ENCODE results near the gene TNPO3. TPM values are rescaled to one million over a fixed set of nuclear protein-coding genes. Genes with fewer than 3 reads are reported as not detected.

TNPO3 gene
- total RNA-seq, 2 experiments from 2014 or later: 17.1 to 18.7 TPM

DNA sequence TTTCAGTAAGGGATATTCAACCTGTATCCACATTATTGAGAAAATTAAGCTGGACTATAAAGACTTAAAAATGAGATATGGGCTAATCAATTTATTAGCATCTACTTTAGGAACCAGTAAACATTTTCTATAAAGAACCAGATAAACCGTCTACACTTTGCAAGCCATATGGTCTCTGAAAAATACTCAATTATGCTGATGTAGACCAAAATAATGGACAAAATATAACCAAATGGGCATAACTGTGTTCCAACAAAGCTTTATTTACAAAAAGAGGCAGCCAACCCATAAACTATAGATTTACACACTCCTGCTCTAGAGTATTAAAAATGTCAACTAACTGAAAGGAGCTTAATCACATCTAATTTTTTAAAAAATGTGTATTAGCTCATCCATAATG is 42.3 kb downstream of the TNPO3 start:
- peaks cover 71% of the 10 kb centered on the region for H3K36me3 ChIP-seq (ENCODE audit: insufficient read depth, low read length)
- Mint-ChIP-seq H3K9me3 (no peaks in the 10 kb centered on the region), H3K27me3 (no peaks in the 10 kb centered on the region), H3K4me3 (no peak overlapping the region), H3K36me3 (ENCODE audit: low read depth) (peaks cover 83% of the 10 kb centered on the region), H3K4me1 (ENCODE audit: low read depth) (peaks cover 28% of the 10 kb centered on the region), H3K27ac (no peak overlapping the region)
- ChIA-PET POLR2A (interaction anchor here (0.6 to 1.1 kb wide), 2 partner anchors 42 to 83 kb away, joined by 3 to 4 read pairs; partner anchors contain the start of gene TNPO3), CTCF (no interaction called here)
- no peaks in the 10 kb centered on the region for H3K9me3 ChIP-seq (ENCODE audit: control insufficient read depth in 1 of 2, insufficient read depth in 1 of 2, low read length in 2 of 2)
- H3K27me3 ChIP-seq (ENCODE audit: control insufficient read depth in 1 of 2, insufficient read depth in 2 of 2, low read length in 2 of 2): no peaks in the 10 kb centered on the region
- no peak for ATAC-seq (ENCODE audit: poor library complexity)
- peaks cover 3% of the 10 kb centered on the region for H3K4me1 ChIP-seq (ENCODE audit: insufficient read depth, low read length)
- H3K4me3 ChIP-seq (ENCODE audit: low read length): no peak overlapping the region
- TF ChIP-seq CTCF (IDR thresholded peaks at IDR 0.05): no peak
- DNase-seq: no peak
- no peak overlapping the region for H3K27ac ChIP-seq (ENCODE audit: low read depth in 1 of 2, low read length in 2 of 2)
- intact Hi-C loops (cut with DNase I, micrococcal nuclease): loop anchor here in 1 of 2 experiments (10.0 kb wide), 1 partner anchor 82 kb away; no protein-coding TSS in a partner anchor

DNA sequence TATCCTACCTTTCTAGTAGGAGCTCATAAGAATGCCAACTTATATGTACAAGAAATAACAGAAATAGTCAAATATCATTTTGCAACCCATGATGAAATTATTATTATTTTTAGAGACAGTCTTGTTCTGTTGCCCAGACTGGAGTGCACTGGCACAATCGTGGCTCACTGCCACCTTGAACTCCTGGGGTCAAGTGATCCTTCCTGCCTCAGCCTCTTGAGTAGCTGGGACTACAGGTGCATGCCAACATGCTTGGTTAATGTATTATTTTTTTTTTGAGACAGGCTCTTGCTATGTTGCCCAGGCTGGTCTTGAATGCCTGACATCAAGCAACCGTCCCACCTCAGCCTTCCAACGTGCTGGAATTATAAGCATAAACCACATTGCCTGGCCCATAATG is 44.8 kb downstream of the TNPO3 start:
- ChIA-PET POLR2A (interaction anchor here (0.5 kb wide), 1 partner anchor 427 kb away, joined by 3 read pairs; no protein-coding TSS in a partner anchor), CTCF (interaction anchor here (2.4 kb wide), 1 partner anchor 81 kb away, joined by 9 read pairs; no protein-coding TSS in a partner anchor)
- Histone ChIP-seq H3K27me3 (ENCODE audit: control insufficient read depth in 1 of 2, insufficient read depth in 2 of 2, low read length in 2 of 2) (no peaks in the 10 kb centered on the region), H3K36me3 (ENCODE audit: insufficient read depth, low read length) (peaks cover 54% of the 10 kb centered on the region), H3K9me3 (ENCODE audit: control insufficient read depth in 1 of 2, insufficient read depth in 1 of 2, low read length in 2 of 2) (no peaks in the 10 kb centered on the region), H3K4me1 (ENCODE audit: insufficient read depth, low read length) (peaks cover 3% of the 10 kb centered on the region), H3K27ac (ENCODE audit: low read depth in 1 of 2, low read length in 2 of 2) (no peak overlapping the region), H3K4me3 (ENCODE audit: low read length) (no peak overlapping the region)
- H3K27me3 Mint-ChIP-seq: no peaks in the 10 kb centered on the region
- no peak overlapping the region for H3K4me3 Mint-ChIP-seq
- no peak for TF ChIP-seq CTCF (IDR thresholded peaks at IDR 0.05)
- no peak overlapping the region for H3K27ac Mint-ChIP-seq
- ATAC-seq (ENCODE audit: poor library complexity) (no peak), DNase-seq (no peak)
- peaks cover 29% of the 10 kb centered on the region for H3K4me1 Mint-ChIP-seq (ENCODE audit: low read depth)
- H3K36me3 Mint-ChIP-seq (ENCODE audit: low read depth): peaks cover 89% of the 10 kb centered on the region
- H3K9me3 Mint-ChIP-seq: no peaks in the 10 kb centered on the region
- intact Hi-C loops (cut with DNase I, micrococcal nuclease): loop anchor here in 1 of 2 experiments (10.0 kb wide), 1 partner anchor 85 kb away; no protein-coding TSS in a partner anchor

DNA sequence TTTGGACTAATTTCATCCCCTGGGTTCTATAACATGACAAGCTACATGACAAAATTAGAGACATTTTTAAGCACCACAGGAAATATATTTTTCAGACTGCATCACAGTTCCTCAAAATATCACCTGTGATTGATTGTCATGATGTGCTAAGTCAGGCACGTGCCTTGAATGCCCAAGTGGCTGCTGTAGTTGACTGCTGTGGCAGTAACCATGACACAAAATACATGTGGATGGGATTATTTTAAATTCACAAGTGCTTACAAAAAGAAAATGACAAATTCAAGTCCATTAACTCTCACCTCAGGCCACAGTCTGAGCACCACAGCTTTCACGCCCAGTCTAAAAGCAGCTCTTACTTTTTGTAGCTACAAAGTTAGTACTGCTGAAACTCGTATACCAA is 45.5 kb downstream of the TNPO3 start:
- ChIA-PET CTCF (interaction anchor here (2.4 kb wide), 1 partner anchor 82 kb away, joined by 9 read pairs; no protein-coding TSS in a partner anchor), POLR2A (interaction anchor here (0.5 kb wide), 1 partner anchor 426 kb away, joined by 3 read pairs; no protein-coding TSS in a partner anchor)
- H3K4me3 Mint-ChIP-seq: no peak overlapping the region
- H3K4me1 Mint-ChIP-seq (ENCODE audit: low read depth): peaks cover 29% of the 10 kb centered on the region
- no peak for TF ChIP-seq CTCF (IDR thresholded peaks at IDR 0.05)
- DNase-seq (no peak), ATAC-seq (ENCODE audit: poor library complexity) (no peak)
- no peaks in the 10 kb centered on the region for H3K27me3 Mint-ChIP-seq
- peaks cover 54% of the 10 kb centered on the region for H3K36me3 ChIP-seq (ENCODE audit: insufficient read depth, low read length)
- no peaks in the 10 kb centered on the region for H3K9me3 ChIP-seq (ENCODE audit: control insufficient read depth in 1 of 2, insufficient read depth in 1 of 2, low read length in 2 of 2)
- H3K4me3 ChIP-seq (ENCODE audit: low read length): no peak overlapping the region
- H3K27me3 ChIP-seq (ENCODE audit: control insufficient read depth in 1 of 2, insufficient read depth in 2 of 2, low read length in 2 of 2): no peaks in the 10 kb centered on the region
- H3K27ac ChIP-seq (ENCODE audit: low read depth in 1 of 2, low read length in 2 of 2): no peak overlapping the region
- no peaks in the 10 kb centered on the region for H3K9me3 Mint-ChIP-seq
- H3K4me1 ChIP-seq (ENCODE audit: insufficient read depth, low read length): peaks cover 3% of the 10 kb centered on the region
- intact Hi-C loops (cut with DNase I, micrococcal nuclease): no loop called here
- peaks cover 89% of the 10 kb centered on the region for H3K36me3 Mint-ChIP-seq (ENCODE audit: low read depth)
- H3K27ac Mint-ChIP-seq: no peak overlapping the region

Measured in CD4-positive, alpha-beta T cell (primary cell).